Measurements from ENCODE around the gene UBB. TPM values are rescaled to one million over a fixed set of nuclear protein-coding genes. Genes with fewer than 3 reads are reported as not detected.

UBB gene
- total and polyA plus RNA-seq, 9 of the 15 experiments (the other 6 are each of a cell fraction or from before 2014, with no cell fraction given), result 1,069 to 4,143 (median 1,696) TPM

DNA sequence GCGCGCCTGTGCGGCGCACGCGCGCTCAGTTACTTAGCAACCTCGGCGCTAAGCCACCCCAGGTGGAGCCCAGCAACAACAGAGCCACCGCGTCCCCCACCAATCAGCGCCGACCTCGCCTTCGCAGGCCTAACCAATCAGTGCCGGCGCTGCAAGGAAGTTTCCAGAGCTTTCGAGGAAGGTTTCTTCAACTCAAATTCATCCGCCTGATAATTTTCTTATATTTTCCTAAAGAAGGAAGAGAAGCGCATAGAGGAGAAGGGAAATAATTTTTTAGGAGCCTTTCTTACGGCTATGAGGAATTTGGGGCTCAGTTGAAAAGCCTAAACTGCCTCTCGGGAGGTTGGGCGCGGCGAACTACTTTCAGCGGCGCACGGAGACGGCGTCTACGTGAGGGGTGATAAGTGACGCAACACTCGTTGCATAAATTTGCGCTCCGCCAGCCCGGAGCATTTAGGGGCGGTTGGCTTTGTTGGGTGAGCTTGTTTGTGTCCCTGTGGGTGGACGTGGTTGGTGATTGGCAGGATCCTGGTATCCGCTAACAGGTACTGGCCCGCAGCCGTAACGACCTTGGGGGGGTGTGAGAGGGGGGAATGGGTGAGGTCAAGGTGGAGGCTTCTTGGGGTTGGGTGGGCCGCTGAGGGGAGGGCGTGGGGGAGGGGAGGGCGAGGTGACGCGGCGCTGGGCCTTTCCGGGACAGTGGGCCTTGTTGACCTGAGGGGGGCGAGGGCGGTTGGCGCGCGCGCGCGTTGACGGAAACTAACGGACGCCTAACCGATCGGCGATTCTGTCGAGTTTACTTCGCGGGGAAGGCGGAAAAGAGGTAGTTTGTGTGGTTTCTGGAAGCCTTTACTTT, at the start of gene UBB (continued):
- TF ChIP-seq GTF2B (IDR thresholded peaks at IDR 0.05; ENCODE audit: extremely low read depth, insufficient read length) (no peak), EGR1 (conservative IDR thresholded peaks at IDR 0.05) (peak; percentile 98), NFXL1 (CRISPR knock-in tag; IDR thresholded peaks at IDR 0.05) (no peak), SMAD3 (CRISPR knock-in tag; conservative IDR thresholded peaks at IDR 0.05) (no peak), SUPT5H (IDR thresholded peaks at IDR 0.05) (peak; percentile 99), PURB (CRISPR knock-in tag; IDR thresholded peaks at IDR 0.05; ENCODE audit: low read depth) (no peak), CREB3L1 (IDR thresholded peaks at IDR 0.05; ENCODE audit: borderline replicate concordance, low read depth) (no peak; the same call in 1 of the 2 replicates), ADNP (tag; IDR thresholded peaks at IDR 0.05) (no peak), MCM5 (IDR thresholded peaks at IDR 0.05; ENCODE audit: low read depth) (no peak), TFAM (CRISPR knock-in tag; conservative IDR thresholded peaks at IDR 0.05) (no peak), SMAD1 (IDR thresholded peaks at IDR 0.05; ENCODE audit: low read depth, low read length, partially characterized antibody) (peak; percentile 92), ATF1 (CRISPR knock-in tag; IDR thresholded peaks at IDR 0.05) (peak; percentile 81), ATF1 (tag; IDR thresholded peaks at IDR 0.05) (peak; percentile 96), NRF1 (conservative IDR thresholded peaks at IDR 0.05 in 1 of 2, IDR thresholded peaks at IDR 0.05 in 1 of 2) (peak; percentile 89 to 90), HMG20A (CRISPR knock-in tag; conservative IDR thresholded peaks at IDR 0.05) (no peak), ZBTB7A (IDR thresholded peaks at IDR 0.05; ENCODE audit: borderline replicate concordance, control insufficient read depth, low read depth, low read length) (peak; percentile 96), SMARCA5 (IDR thresholded peaks at IDR 0.05) (no peak), ZNF41 (CRISPR knock-in tag; conservative IDR thresholded peaks at IDR 0.05) (no peak; the same call in 1 of the 2 replicates), RUNX1 (IDR thresholded peaks at IDR 0.05; ENCODE audit: low read depth) (no peak), ZNF589 (CRISPR knock-in tag; IDR thresholded peaks at IDR 0.05; ENCODE audit: low read depth) (0 out of 2 replicates have a peak, but pooled peaks have one; percentile 68), XRCC4 (IDR thresholded peaks at IDR 0.05; ENCODE audit: extremely low read depth, insufficient read depth, insufficient read length) (no peak), ZNF717 (CRISPR knock-in tag; IDR thresholded peaks at IDR 0.05) (no peak), PYGO2 (tag; IDR thresholded peaks at IDR 0.05) (peak; percentile 41; the same call in 1 of the 2 replicates), IFI16 (CRISPR knock-in tag; IDR thresholded peaks at IDR 0.05) (no peak), FOSL1 (tag; conservative IDR thresholded peaks at IDR 0.05) (peak; percentile 61)
- TF ChIP-seq, protein P1, sequence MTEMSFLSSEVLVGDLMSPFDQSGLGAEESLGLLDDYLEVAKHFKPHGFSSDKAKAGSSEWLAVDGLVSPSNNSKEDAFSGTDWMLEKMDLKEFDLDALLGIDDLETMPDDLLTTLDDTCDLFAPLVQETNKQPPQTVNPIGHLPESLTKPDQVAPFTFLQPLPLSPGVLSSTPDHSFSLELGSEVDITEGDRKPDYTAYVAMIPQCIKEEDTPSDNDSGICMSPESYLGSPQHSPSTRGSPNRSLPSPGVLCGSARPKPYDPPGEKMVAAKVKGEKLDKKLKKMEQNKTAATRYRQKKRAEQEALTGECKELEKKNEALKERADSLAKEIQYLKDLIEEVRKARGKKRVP (CRISPR knock-in tag; IDR thresholded peaks at IDR 0.05), result peak; percentile 84
- TF ChIP-seq, protein P2, sequence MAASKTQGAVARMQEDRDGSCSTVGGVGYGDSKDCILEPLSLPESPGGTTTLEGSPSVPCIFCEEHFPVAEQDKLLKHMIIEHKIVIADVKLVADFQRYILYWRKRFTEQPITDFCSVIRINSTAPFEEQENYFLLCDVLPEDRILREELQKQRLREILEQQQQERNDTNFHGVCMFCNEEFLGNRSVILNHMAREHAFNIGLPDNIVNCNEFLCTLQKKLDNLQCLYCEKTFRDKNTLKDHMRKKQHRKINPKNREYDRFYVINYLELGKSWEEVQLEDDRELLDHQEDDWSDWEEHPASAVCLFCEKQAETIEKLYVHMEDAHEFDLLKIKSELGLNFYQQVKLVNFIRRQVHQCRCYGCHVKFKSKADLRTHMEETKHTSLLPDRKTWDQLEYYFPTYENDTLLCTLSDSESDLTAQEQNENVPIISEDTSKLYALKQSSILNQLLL (CRISPR knock-in tag; IDR thresholded peaks at IDR 0.05; ENCODE audit: borderline replicate concordance), result no peak

Measured in K562 (cell line).